WTC11 (cell line): Measurements from ENCODE around the gene AASS. TPM values are rescaled to one million over a fixed set of nuclear protein-coding genes. Genes with fewer than 3 reads are reported as not detected.

Experiments used
- ATAC-seq: fragments of 200-7000 bp; cut with Tn5 transposase; 2 replicates; pipeline ENCODE4 v1.10.0; 2021; ENCODE audit warnings: mild to moderate bottlenecking, moderate library complexity
- CTCF ChIA-PET: fragments of 300-600 bp; sonication (Branson Sonifier 250); formaldehyde crosslinking; loops from one replicate; lab custom pipeline; 2021; ENCODE audit warnings: antibody characterized with exemption; lab: Charles Lee
- POLR2A ChIA-PET: fragments of 350-600 bp; sonication (Branson Sonifier 250); formaldehyde crosslinking; loops from one replicate; lab custom pipeline; 2021; ENCODE audit warnings: antibody characterized with exemption; lab: Charles Lee
- DNase-seq: peaks from one replicate; pipeline ENCODE4 v3.0.0; 2021; ENCODE audit warnings: low spot score
- H3K27ac Mint-ChIP-seq: 2 replicates; pipeline ENCODE4 v1.8.0; 2021; ENCODE audit warnings: mixed read lengths
- H3K27me3 Mint-ChIP-seq: 2 replicates; pipeline ENCODE4 v1.8.0; 2021; ENCODE audit warnings: low read depth, mild to moderate bottlenecking, moderate library complexity, mixed read lengths
- H3K36me3 Mint-ChIP-seq: 2 replicates; pipeline ENCODE4 v1.8.0; 2021; ENCODE audit warnings: mixed read lengths
- H3K4me1 Mint-ChIP-seq: 2 replicates; pipeline ENCODE4 v1.8.0; 2022; ENCODE audit warnings: mixed read lengths
- H3K4me3 Mint-ChIP-seq: 2 replicates; pipeline ENCODE4 v1.8.0; 2021; ENCODE audit warnings: mild to moderate bottlenecking, moderate library complexity, mixed read lengths
- H3K9me3 Mint-ChIP-seq: 2 replicates; pipeline ENCODE4 v1.8.0; 2021; ENCODE audit warnings: mixed read lengths
- CREB1 ChIP-seq: sonication (generic); formaldehyde crosslinking; IDR thresholded peaks from 2 replicates; pipeline ENCODE4 v1.8.0; 2023; ENCODE audit warnings: mild to moderate bottlenecking, missing genetic modification reagents
- CREM ChIP-seq: sonication (generic); formaldehyde crosslinking; IDR thresholded peaks from 2 replicates; pipeline ENCODE4 v1.8.1; 2022; ENCODE audit warnings: mild to moderate bottlenecking, missing genetic modification reagents, moderate library complexity
- CTCF ChIP-seq: fragments of 200-600 bp; IDR thresholded peaks from 2 replicates; pipeline ENCODE4 v1.8.0; 2022; ENCODE audit warnings: antibody characterized with exemption
- EMX1 ChIP-seq: fragments of 250-450 bp; sonication (Bioruptor Pico); IDR thresholded peaks from 2 replicates; pipeline ENCODE4 v1.8.0; 2021; ENCODE audit warnings: mild to moderate bottlenecking
- FOXJ3 ChIP-seq: sonication (generic); formaldehyde crosslinking; IDR thresholded peaks from 2 replicates; pipeline ENCODE4 v1.9.0; 2021; ENCODE audit warnings: missing genetic modification reagents, mild to moderate bottlenecking, borderline replicate concordance
- IRF1 ChIP-seq: sonication (generic); formaldehyde crosslinking; IDR thresholded peaks from 2 replicates; pipeline ENCODE4 v1.8.0; 2023; ENCODE audit warnings: missing genetic modification reagents
- IRF2 ChIP-seq: sonication (generic); formaldehyde crosslinking; IDR thresholded peaks from 2 replicates; pipeline ENCODE4 v1.8.0; 2022; ENCODE audit warnings: low read depth, missing genetic modification reagents, borderline replicate concordance
- KAT7 ChIP-seq: sonication (generic); formaldehyde crosslinking; IDR thresholded peaks from 2 replicates; pipeline ENCODE4 v1.8.1; 2023; ENCODE audit warnings: missing genetic modification reagents, mild to moderate bottlenecking, borderline replicate concordance
- NFE2L1 ChIP-seq: sonication (generic); formaldehyde crosslinking; IDR thresholded peaks from 2 replicates; pipeline ENCODE4 v1.8.1; 2023; ENCODE audit warnings: missing genetic modification reagents
- NFYB ChIP-seq: sonication (generic); formaldehyde crosslinking; conservative IDR thresholded peaks from 2 replicates; pipeline ENCODE4 v1.8.0; 2022; ENCODE audit warnings: low read depth, missing genetic modification reagents
- NR1H2 ChIP-seq: sonication (generic); formaldehyde crosslinking; IDR thresholded peaks from 2 replicates; pipeline ENCODE4 v1.9.0; 2021; ENCODE audit warnings: mild to moderate bottlenecking, moderate library complexity, missing genetic modification reagents
- TEAD4 ChIP-seq: sonication (generic); formaldehyde crosslinking; IDR thresholded peaks from 2 replicates; pipeline ENCODE4 v1.8.0; 2022; ENCODE audit warnings: mild to moderate bottlenecking, missing genetic modification reagents
- ZNF121 ChIP-seq: sonication (generic); formaldehyde crosslinking; IDR thresholded peaks from 2 replicates; pipeline ENCODE4 v1.8.0; 2023; ENCODE audit warnings: missing genetic modification reagents
- ZNF219 ChIP-seq: sonication (generic); formaldehyde crosslinking; IDR thresholded peaks from 2 replicates; pipeline ENCODE4 v1.8.0; 2023; ENCODE audit warnings: missing genetic modification reagents, mild to moderate bottlenecking, borderline replicate concordance
- ZNF512 ChIP-seq: sonication (generic); formaldehyde crosslinking; IDR thresholded peaks from 2 replicates; pipeline ENCODE4 v1.8.1; 2022; ENCODE audit warnings: missing genetic modification reagents, borderline replicate concordance
- total RNA-seq: library from RNA; stranded (reverse); gene quantifications from 3 replicates; pipeline ENCODE4 v1.2.3, GENCODE V29; 2021
- TF ChIP-seq, protein P1 (sequence below): sonication (generic); formaldehyde crosslinking; IDR thresholded peaks from 2 replicates; pipeline ENCODE4 v1.8.0; 2023; ENCODE audit warnings: missing genetic modification reagents, mild to moderate bottlenecking, borderline replicate concordance

AASS gene
- total RNA-seq, 1 experiment from 2014 or later, result 308 TPM

DNA sequence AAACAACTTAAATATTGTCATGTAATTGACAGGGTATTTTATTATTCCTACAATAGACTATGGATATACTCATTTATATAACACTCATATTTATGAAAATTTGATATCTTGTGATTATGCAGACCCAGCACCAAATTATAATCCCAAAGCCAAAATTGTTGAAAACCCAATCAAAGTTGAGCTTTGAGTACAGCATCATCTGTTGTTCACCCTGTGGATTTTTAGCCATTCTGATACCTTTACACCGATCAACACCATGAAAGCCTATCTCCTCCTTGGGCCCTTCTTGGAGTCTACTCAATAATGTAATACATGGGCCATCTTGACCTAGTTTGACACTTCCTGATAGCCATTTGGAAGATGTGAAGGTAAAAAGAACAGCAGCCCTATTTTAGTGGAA, 49.5 kb downstream of the AASS start:
- POLR2A ChIA-PET, result no interaction called here
- Mint-ChIP-seq H3K4me1 (peaks cover 26% of the 10 kb centered on the region), H3K27ac (0 out of 2 replicates have a peak overlapping the region, but pooled peaks have one; percentile 87), H3K27me3 (no peaks in the 10 kb centered on the region), H3K36me3 (peaks cover 58% of the 10 kb centered on the region), H3K9me3 (no peaks in the 10 kb centered on the region), H3K4me3 (no peak overlapping the region)
- no peak for ATAC-seq
- TF ChIP-seq CREM (CRISPR knock-in tag) (no peak), IRF1 (no peak), NFYB (CRISPR knock-in tag) (no peak), CREB1 (CRISPR knock-in tag) (no peak), TEAD4 (no peak), NR1H2 (CRISPR knock-in tag) (no peak), NFE2L1 (CRISPR knock-in tag) (no peak), FOXJ3 (CRISPR knock-in tag) (no peak), IRF2 (CRISPR knock-in tag) (no peak), ZNF512 (no peak)
- TF ChIP-seq, protein P1, sequence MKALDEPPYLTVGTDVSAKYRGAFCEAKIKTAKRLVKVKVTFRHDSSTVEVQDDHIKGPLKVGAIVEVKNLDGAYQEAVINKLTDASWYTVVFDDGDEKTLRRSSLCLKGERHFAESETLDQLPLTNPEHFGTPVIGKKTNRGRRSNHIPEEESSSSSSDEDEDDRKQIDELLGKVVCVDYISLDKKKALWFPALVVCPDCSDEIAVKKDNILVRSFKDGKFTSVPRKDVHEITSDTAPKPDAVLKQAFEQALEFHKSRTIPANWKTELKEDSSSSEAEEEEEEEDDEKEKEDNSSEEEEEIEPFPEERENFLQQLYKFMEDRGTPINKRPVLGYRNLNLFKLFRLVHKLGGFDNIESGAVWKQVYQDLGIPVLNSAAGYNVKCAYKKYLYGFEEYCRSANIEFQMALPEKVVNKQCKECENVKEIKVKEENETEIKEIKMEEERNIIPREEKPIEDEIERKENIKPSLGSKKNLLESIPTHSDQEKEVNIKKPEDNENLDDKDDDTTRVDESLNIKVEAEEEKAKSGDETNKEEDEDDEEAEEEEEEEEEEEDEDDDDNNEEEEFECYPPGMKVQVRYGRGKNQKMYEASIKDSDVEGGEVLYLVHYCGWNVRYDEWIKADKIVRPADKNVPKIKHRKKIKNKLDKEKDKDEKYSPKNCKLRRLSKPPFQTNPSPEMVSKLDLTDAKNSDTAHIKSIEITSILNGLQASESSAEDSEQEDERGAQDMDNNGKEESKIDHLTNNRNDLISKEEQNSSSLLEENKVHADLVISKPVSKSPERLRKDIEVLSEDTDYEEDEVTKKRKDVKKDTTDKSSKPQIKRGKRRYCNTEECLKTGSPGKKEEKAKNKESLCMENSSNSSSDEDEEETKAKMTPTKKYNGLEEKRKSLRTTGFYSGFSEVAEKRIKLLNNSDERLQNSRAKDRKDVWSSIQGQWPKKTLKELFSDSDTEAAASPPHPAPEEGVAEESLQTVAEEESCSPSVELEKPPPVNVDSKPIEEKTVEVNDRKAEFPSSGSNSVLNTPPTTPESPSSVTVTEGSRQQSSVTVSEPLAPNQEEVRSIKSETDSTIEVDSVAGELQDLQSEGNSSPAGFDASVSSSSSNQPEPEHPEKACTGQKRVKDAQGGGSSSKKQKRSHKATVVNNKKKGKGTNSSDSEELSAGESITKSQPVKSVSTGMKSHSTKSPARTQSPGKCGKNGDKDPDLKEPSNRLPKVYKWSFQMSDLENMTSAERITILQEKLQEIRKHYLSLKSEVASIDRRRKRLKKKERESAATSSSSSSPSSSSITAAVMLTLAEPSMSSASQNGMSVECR (CRISPR knock-in tag), result no peak
- CTCF ChIA-PET, result no interaction called here
- DNase-seq, result no peak

GRCh38 chr7:122092964-122093797, 50.9 kb downstream of the AASS start:
- H3K36me3 Mint-ChIP-seq, result peaks cover 59% of the 10 kb centered on the region
- TF ChIP-seq EMX1 (CRISPR knock-in tag), result no peak
- peak; percentile 86; the same call in 1 of the 2 replicates for TF ChIP-seq ZNF121 (CRISPR knock-in tag)
- TF ChIP-seq ZNF219 (CRISPR knock-in tag), result no peak
- no peak for TF ChIP-seq KAT7 (CRISPR knock-in tag)
- TF ChIP-seq CTCF, result peak; percentile 77
- H3K4me3 Mint-ChIP-seq, result no peak overlapping the region
- CTCF ChIA-PET, result interaction anchor here (0.6 to 2.0 kb wide), 27 partner anchors 10 to 464 kb away, joined by 3 to 23 read pairs (median 4); partner anchors contain the start of gene AASS
- peaks cover 28% of the 10 kb centered on the region for H3K4me1 Mint-ChIP-seq
- ATAC-seq (peak; percentile 50), DNase-seq (peak; percentile 84)
- H3K27me3 Mint-ChIP-seq, result no peaks in the 10 kb centered on the region
- H3K27ac Mint-ChIP-seq, result peak overlapping the region; percentile 87
- no peaks in the 10 kb centered on the region for H3K9me3 Mint-ChIP-seq
- POLR2A ChIA-PET, result no interaction called here
